Fibroblast of lung (primary cell): ENCODE data around the gene GRXCR2. TPM values are rescaled to one million over a fixed set of nuclear protein-coding genes. Genes with fewer than 3 reads are reported as not detected.

Source experiments
- DNase-seq, 2 donors: peaks; one replicate each; pipeline versions ENCODE4 v3.0.0 to v3.0.0-alpha.2; 2010; ENCODE audit warnings: low read depth in 2 of 2
- H2AFZ ChIP-seq: 2 replicates; pipeline ENCODE4 v1.5.1; 2012; ENCODE audit warnings: low read length, control low read depth, inconsistent platforms
- H3K27ac ChIP-seq: 2 replicates; pipeline ENCODE4 v1.5.1; 2011; ENCODE audit warnings: low read length, control low read depth; ENCODE audit not compliant: insufficient read depth
- H3K27me3 ChIP-seq: 2 replicates; pipeline ENCODE4 v1.5.1; 2011; ENCODE audit warnings: mild to moderate bottlenecking, low read length; ENCODE audit not compliant: control insufficient read depth, insufficient read depth
- H3K36me3 ChIP-seq: 2 replicates; pipeline ENCODE4 v1.5.1; 2011; ENCODE audit warnings: low read length; ENCODE audit not compliant: control insufficient read depth, insufficient read depth
- H3K4me1 ChIP-seq: 2 replicates; pipeline ENCODE4 v1.5.1; 2011; ENCODE audit warnings: low read length; ENCODE audit not compliant: control insufficient read depth, insufficient read depth; ENCODE audit errors: extremely low read depth
- H3K4me2 ChIP-seq: 2 replicates; pipeline ENCODE4 v1.5.1; 2011; ENCODE audit warnings: low read length, control low read depth; ENCODE audit not compliant: insufficient read depth; ENCODE audit errors: extremely low read depth
- H3K4me3 ChIP-seq, 4 experiments: fragments of 200-600 bp in 1 of 4; sonication (generic) in 1 of 4; replicated peaks in 1 of 4; 2 replicates each; pipeline ENCODE4 v1.5.1; 2011 to 2016; ENCODE audit warnings: low read length in 4 of 4, low read depth in 3 of 4, mild to moderate bottlenecking in 3 of 4, control low read depth in 2 of 4, inconsistent platforms in 1 of 4, mixed read lengths in 1 of 4; ENCODE audit not compliant: insufficient read depth in 1 of 4; ENCODE audit errors: control extremely low read depth in 1 of 4
- H3K79me2 ChIP-seq: 2 replicates; pipeline ENCODE4 v1.5.1; 2012; ENCODE audit warnings: mild to moderate bottlenecking, low read length, inconsistent platforms; ENCODE audit not compliant: control insufficient read depth, insufficient read depth
- H3K9ac ChIP-seq: 2 replicates; pipeline ENCODE4 v1.5.1; 2011; ENCODE audit warnings: mild to moderate bottlenecking, low read length, control low read depth; ENCODE audit not compliant: insufficient read depth
- H3K9me3 ChIP-seq: 2 replicates; pipeline ENCODE4 v1.5.1; 2012; ENCODE audit warnings: low read depth, low read length; ENCODE audit not compliant: control insufficient read depth, insufficient read depth
- H4K20me1 ChIP-seq: 2 replicates; pipeline ENCODE4 v1.5.1; 2011; ENCODE audit warnings: low read length; ENCODE audit not compliant: control insufficient read depth, insufficient read depth; ENCODE audit errors: extremely low read depth
- EZH2 ChIP-seq: IDR thresholded peaks from 2 replicates; pipeline ENCODE4 v1.5.1; 2012; ENCODE audit warnings: low read length, control low read depth, mild to moderate bottlenecking; ENCODE audit errors: missing control alignments
- polyA plus RNA-seq, 2 donors: library from polyadenylated mRNA; depleted of rRNA in 1 of 2; stranded (reverse) in 1 of 2; unstranded in 1 of 2; fragments of >200 nt; gene quantifications; 2 replicates each; pipeline ENCODE4 v1.2.1, GENCODE V29; 2011 to 2012; ENCODE audit warnings: missing spikeins in 1 of 2
- total RNA-seq: library from RNA; depleted of rRNA; stranded (reverse); fragments of >200 nt; gene quantifications from 2 replicates; pipeline ENCODE4 v1.2.1, GENCODE V29; 2014
- TF ChIP-seq, protein P1 (sequence below), 2 donors: IDR thresholded peaks in 1 of 2; conservative IDR thresholded peaks in 1 of 2; 1 replicate in 1 of 2; 2 replicates in 1 of 2; pipeline ENCODE4 v1.5.1; 2011 to 2012; ENCODE audit warnings: low read length in 2 of 2, control low read depth in 1 of 2, inconsistent platforms in 1 of 2, low read depth in 1 of 2, mild to moderate bottlenecking in 1 of 2

The GRXCR2 gene
- total and polyA plus RNA-seq, 2 donors (not counting 1 experiment from before 2014, with no cell fraction given): not detected

DNA sequence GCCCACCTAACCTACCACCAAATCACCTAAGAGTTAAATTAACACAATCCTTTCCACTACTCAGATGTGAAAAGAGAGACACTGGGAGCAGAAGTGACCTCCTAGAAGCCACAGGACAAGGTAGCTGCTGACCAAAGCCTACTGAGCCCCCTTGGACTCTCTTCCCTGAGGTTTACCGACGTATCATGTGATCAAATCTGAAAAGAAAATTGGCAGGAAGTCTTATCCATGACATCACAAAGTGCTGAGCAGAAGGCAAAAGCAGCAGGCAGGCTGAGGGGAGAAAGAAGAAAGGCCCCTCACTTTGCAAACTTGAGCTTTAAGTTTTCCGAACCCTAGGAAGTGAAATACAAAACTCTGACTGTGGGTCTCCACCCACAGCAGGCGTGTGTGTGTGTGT lies 48.8 kb downstream of the GRXCR2 start:
- H3K9ac ChIP-seq: no peak overlapping the region
- peak; percentile 20 to 50 for DNase-seq
- no peak overlapping the region for H3K4me3 ChIP-seq
- no peaks in the 10 kb centered on the region for H4K20me1 ChIP-seq
- no peak overlapping the region for H3K27ac ChIP-seq
- TF ChIP-seq, protein P1, sequence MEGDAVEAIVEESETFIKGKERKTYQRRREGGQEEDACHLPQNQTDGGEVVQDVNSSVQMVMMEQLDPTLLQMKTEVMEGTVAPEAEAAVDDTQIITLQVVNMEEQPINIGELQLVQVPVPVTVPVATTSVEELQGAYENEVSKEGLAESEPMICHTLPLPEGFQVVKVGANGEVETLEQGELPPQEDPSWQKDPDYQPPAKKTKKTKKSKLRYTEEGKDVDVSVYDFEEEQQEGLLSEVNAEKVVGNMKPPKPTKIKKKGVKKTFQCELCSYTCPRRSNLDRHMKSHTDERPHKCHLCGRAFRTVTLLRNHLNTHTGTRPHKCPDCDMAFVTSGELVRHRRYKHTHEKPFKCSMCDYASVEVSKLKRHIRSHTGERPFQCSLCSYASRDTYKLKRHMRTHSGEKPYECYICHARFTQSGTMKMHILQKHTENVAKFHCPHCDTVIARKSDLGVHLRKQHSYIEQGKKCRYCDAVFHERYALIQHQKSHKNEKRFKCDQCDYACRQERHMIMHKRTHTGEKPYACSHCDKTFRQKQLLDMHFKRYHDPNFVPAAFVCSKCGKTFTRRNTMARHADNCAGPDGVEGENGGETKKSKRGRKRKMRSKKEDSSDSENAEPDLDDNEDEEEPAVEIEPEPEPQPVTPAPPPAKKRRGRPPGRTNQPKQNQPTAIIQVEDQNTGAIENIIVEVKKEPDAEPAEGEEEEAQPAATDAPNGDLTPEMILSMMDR (conservative IDR thresholded peaks at IDR 0.05 in 1 of 2, IDR thresholded peaks at IDR 0.05 in 1 of 2; ENCODE audit: low read depth in 1 of 2, low read length in 2 of 2): no peak
- no peak for TF ChIP-seq EZH2
- no peaks in the 10 kb centered on the region for H3K79me2 ChIP-seq
- no peaks in the 10 kb centered on the region for H3K27me3 ChIP-seq
- no peaks in the 10 kb centered on the region for H3K9me3 ChIP-seq
- no peaks in the 10 kb centered on the region for H3K36me3 ChIP-seq
- H2AFZ ChIP-seq: peak overlapping the region; percentile 27
- no peaks in the 10 kb centered on the region for H3K4me1 ChIP-seq
- no peak overlapping the region for H3K4me2 ChIP-seq

DNA sequence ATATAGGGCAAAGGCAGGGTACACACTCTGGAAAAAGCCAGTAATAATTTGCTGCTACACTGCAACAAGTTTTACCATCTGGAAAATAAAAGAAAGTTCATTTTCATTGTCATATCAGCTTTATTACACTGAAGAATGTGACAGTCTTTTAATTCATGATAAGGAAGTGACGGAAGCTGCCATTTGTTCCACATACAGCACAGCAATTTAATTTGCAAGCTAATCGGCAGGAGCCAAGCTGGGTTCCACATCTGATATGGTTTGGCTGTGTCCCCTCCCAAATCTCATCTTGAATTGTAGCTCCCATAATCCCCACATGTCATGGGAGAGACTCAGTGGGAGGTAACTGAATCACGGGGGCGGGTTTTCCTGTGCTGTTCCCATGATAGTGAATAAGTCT lies 54.2 kb downstream of the GRXCR2 start:
- H3K4me1 ChIP-seq: no peaks in the 10 kb centered on the region
- no peaks in the 10 kb centered on the region for H3K79me2 ChIP-seq
- H3K9me3 ChIP-seq: no peaks in the 10 kb centered on the region
- no peak overlapping the region for H3K4me2 ChIP-seq
- H4K20me1 ChIP-seq: no peaks in the 10 kb centered on the region
- H2AFZ ChIP-seq: no peak overlapping the region
- no peak overlapping the region for H3K27ac ChIP-seq
- no peak overlapping the region for H3K9ac ChIP-seq
- no peak for DNase-seq
- no peaks in the 10 kb centered on the region for H3K27me3 ChIP-seq
- H3K4me3 ChIP-seq: no peak overlapping the region
- H3K36me3 ChIP-seq: no peaks in the 10 kb centered on the region
- TF ChIP-seq, protein P1 (conservative IDR thresholded peaks at IDR 0.05 in 1 of 2, IDR thresholded peaks at IDR 0.05 in 1 of 2; ENCODE audit: low read depth in 1 of 2, low read length in 2 of 2): no peak
- no peak for TF ChIP-seq EZH2

DNA sequence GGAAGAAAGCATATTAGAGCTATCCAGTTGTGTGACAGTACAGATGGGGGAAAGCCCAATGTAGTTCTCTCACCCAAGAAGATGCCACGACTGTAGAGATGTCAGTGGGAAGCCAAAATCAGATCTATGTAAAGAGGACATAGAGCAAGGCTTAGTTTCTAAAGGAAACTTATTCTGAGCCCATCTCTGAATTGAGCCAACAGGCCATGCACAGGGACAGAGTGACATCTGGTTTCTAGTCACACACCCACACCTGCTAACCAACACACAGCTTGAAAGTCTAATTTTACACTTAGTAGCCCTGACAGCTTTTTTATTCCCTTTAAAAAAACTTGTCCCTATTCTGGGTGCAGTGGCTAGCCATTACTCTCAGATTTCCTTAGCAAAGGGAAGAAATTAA lies 59.9 kb downstream of the GRXCR2 start:
- no peak overlapping the region for H3K4me3 ChIP-seq
- H3K79me2 ChIP-seq: no peaks in the 10 kb centered on the region
- no peak overlapping the region for H3K4me2 ChIP-seq
- no peaks in the 10 kb centered on the region for H3K36me3 ChIP-seq
- no peaks in the 10 kb centered on the region for H4K20me1 ChIP-seq
- no peaks in the 10 kb centered on the region for H3K9me3 ChIP-seq
- H3K4me1 ChIP-seq: no peaks in the 10 kb centered on the region
- H3K27ac ChIP-seq: no peak overlapping the region
- H2AFZ ChIP-seq: no peak overlapping the region
- H3K9ac ChIP-seq: no peak overlapping the region
- TF ChIP-seq EZH2: no peak
- TF ChIP-seq, protein P1 (conservative IDR thresholded peaks at IDR 0.05 in 1 of 2, IDR thresholded peaks at IDR 0.05 in 1 of 2; ENCODE audit: low read depth in 1 of 2, low read length in 2 of 2): no peak
- no peak for DNase-seq
- H3K27me3 ChIP-seq: no peaks in the 10 kb centered on the region
